Femur (tissue), 1 donor: ENCODE measurements around the gene CTU1.
"Not testable (repeated sequence)": the region's sequence is repeated elsewhere in the genome, so short reads cannot be mapped to it uniquely, and the experiment has no call there.

ENCODE experiments used
- DNase-seq: peaks from one replicate; pipeline ENCODE4 v3.0.0-alpha.2; 2017

The CTU1 gene

GRCh38 chr19:51108066-51108804, at the start of gene CTU1:
Gene CTU1 (minus strand): TSS chr19:51108409. CDS start chr19:51104569, 3,840 bp downstream.
- peak; percentile 99 for DNase-seq

DNA sequence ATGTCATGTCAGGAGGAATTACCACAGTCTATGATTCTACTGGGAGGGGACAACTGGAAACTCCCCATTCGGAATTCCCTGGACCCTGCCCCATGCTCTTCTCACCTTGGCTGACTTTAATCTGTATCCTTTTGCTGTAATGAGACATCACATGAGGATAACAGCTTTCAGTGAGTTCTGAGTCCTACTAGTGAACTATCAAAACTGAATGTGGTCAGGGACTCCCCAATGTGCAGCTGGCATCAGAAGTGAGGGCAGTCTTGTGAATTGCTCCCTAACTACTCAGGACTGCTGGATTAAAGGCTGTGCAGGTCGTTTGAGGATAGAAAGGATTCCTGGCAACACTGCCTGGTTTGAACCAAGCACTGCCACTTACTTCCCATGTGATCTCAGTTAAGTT, 49.1 kb upstream of the CTU1 start:
- no peak for DNase-seq

- no peak for DNase-seq
Measured at GRCh38 chr19:51156710-51157109, 48.5 kb upstream of the CTU1 start.

- no peak for DNase-seq
Measured at GRCh38 chr19:51150627-51151026, 42.4 kb upstream of the CTU1 start.

- DNase-seq = no peak
Measured at GRCh38 chr19:51148580-51148979, 40.4 kb upstream of the CTU1 start.

GRCh38 chr19:51147663-51148062, 39.5 kb upstream of the CTU1 start:
- no peak for DNase-seq

DNA sequence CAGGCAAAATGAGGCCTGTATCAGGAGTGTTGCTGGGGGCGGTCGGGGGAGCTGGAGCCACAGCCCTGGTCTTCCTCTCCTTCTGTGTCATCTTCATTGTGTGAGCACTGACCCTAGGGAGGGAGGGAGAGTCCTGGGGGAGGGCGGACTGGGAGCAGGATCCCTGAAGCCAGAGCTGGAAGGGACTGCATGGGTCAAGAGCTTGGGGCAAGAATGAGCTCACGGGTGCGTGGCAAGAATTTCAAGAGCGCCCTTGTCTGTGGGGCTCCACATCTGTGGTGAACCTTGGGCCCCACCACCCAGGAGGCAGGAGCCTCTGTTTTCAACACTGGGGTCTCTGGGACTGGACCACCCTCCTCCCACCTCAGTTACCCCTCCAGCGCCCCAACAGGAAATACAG, 38.5 kb upstream of the CTU1 start:
- DNase-seq = no peak

DNA sequence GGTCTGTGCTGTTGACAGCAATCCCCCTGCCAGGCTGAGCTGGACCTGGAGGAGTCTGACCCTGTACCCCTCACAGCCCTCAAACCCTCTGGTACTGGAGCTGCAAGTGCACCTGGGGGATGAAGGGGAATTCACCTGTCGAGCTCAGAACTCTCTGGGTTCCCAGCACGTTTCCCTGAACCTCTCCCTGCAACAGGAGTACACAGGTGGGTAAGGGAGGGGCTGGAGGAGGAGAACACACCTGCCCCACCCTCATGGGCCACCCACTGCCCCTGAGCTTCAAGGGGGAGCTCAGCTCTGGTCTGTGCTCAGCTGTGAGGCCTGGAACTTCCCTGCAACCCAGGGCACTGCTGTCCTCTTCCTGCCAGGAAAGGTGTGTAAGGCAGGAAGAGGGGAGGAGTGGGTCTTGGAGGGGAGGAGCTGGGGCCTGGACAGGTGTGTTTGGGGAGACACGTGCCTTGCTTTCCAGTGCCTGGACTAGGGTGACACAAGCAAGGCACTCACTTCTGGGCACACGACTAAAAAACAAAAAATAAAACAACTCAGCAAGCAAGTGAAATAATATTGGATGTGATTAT, 37.8 kb upstream of the CTU1 start:
- no peak for DNase-seq

GRCh38 chr19:51144482-51145045, 36.4 kb upstream of the CTU1 start:
- no peak for DNase-seq

GRCh38 chr19:51143486-51143885, 35.3 kb upstream of the CTU1 start:
- DNase-seq = no peak

DNA sequence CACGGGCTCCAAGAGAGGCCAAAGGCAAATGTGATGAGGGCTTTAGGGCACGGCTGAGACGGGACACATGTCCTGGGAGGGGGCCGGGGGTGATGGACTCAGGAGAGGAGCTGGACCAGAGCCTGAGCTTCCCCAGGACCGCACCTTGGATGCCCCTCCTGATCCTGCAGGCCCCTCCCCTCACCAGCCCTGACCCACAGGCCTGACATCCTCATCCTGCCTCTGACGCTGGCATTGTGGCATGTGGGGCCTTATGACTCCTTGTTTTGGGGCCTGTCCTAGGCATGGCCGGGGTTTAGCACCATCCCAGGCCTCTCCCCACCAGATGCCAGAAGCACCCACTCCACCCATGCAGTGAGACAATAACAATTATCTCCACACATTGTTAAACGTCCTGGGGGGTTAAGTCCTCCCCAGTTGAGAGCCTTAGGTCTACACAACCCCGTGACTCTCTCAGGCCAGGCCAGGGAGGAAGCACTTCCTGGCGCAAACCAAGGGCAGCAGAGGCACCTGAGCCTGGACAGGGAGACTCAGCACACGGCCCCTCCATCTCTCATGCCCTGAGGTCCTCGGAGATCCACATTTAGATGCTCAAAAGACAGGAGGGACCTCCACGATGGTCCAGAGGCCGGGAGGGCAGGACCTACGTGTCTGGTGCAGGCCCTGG, 34.7 kb upstream of the CTU1 start:
- DNase-seq = not testable (repeated sequence)

GRCh38 chr19:51142119-51142518, 33.9 kb upstream of the CTU1 start, which contains the start of gene SIGLEC7:
Gene SIGLEC7 (plus strand): TSS chr19:51142301. CDS start chr19:51142370, 69 bp downstream.
- peak; percentile 39 for DNase-seq

DNA sequence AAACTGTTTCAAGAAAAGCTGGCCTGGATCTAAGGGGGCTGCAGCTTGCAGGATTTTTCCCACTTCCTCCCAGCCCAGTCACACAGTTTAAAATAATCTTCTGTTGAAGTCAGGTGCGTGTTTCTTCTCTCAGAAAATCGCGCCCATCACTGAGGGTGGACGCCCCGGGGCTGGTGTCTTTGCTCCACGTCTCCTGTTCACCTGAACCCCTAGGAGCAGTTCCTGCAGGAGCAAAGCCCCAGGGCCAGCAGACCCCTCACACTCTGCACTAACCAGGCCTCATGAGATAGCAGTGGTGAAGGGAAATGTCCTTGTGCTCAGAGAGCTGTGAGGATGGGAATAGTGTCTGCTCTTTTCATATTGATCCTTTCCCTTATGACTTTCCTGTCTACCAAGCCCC, 33.0 kb upstream of the CTU1 start:
- DNase-seq = no peak

GRCh38 chr19:51140441-51140840, 32.2 kb upstream of the CTU1 start:
- no peak for DNase-seq

DNA sequence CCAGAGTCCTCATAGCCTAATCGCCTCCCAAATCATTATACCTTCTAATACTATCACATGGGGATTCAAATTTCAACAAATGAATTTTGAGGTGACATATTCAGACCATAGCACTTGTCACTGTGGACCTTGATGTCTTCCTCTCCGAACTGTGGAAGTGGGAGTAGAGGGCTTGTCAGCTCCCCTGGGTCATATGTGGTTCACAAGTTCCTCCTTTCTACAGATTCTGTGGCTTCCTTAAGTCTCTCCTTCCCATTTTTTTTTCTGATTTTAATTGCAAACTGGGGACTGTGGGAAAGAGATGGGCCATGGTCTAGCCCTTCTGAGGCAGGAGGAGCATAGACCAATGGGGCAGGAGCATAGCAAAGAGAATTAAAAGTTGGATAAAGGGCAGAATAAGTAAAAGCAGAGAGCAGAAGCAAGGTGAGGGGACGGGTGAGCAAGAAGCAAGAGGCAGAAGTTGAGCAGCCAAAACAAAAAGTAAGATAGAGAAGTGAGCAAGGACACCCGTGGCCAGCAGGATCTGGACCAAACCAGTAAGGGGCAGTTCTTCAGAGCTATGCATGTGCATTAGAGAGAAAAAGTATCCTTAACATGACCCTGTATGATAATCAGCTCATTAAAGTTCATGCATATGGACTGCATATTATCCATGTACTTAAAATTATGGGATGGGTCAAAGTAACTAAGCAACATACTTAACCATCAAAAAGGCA, 31.2 kb upstream of the CTU1 start:
- no peak for DNase-seq

- peak; percentile 61 for DNase-seq
Measured at GRCh38 chr19:51138549-51138979, 30.4 kb upstream of the CTU1 start.

GRCh38 chr19:51137792-51138425, 29.7 kb upstream of the CTU1 start:
- DNase-seq = no peak

GRCh38 chr19:51136851-51137551, 28.8 kb upstream of the CTU1 start:
- DNase-seq = peak; percentile 32

DNA sequence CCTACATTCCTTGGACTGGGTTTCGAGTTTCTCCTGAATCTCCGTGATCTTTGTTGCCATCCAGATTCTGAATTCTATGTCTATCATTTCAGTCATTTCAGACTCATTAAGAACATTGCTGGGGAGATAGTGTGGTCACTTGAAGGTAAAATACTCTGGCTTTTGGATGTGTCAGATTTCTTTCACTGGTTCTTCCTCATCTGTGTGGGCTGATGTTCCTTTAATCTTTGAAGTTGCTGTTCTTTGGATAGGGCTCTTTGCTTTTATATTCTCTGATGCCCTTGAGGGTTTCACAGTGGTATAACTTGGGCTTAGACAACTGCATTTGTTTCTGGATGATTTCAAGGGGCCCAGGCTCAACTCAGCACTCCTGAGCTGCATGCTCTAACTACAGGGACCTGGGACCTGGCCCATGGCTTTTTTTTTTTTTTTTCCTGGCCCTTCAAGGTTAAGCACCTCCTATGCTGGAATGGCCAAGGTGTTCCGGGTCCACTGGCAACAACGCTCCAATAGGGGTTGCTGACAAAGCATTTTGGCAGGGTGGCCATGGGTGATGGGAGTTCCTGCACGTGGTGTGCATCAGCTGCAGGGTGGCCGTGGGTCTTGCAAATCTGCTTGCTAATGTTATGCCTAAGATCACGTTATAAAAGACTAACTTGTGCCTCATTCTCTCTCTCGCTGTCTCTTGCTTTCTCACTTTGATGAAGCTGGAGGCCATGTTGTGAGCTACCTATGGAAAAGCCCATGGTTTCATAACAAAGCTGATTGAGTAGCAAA, 28.0 kb upstream of the CTU1 start:
- no peak for DNase-seq

DNA sequence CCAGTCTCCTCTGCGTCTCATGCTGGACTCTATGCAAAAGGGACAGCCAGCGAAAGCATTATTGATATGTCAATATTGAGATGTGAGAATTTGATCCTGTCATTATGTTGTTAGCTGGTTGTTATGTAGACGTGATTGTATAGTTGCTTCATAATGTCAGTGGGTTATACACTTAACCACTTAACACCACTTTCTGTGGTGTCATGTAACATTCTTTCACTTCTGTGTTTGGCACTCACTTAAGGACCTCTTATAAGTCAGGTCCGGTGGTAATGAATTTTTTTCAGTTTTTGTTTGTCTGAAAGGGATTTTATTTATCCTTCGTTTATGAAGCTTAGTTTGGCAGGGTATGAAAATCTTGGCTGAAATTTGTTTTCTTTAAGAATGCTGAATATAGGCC, 26.8 kb upstream of the CTU1 start:
- no peak for DNase-seq
